Activated CD8-positive, alpha-beta T cell treated with anti-CD3 and anti-CD28 coated beads for 36 hours (primary cell): Measurements from ENCODE around the gene USP35. TPM values are rescaled to one million over a fixed set of nuclear protein-coding genes. Genes with fewer than 3 reads are reported as not detected.

Experiments used
- ATAC-seq: fragments of 200-7000 bp; cut with Tn5 transposase; one replicate; pipeline ENCODE4 v1.10.0; 2021; ENCODE audit warnings: mild to moderate bottlenecking, moderate library complexity
- CTCF ChIA-PET: fragments of 350-600 bp; sonication (Branson Sonifier 250); formaldehyde crosslinking; loops from one replicate; lab custom pipeline; 2021; ENCODE audit warnings: antibody characterized with exemption; lab: Charles Lee
- POLR2A ChIA-PET: fragments of 350-600 bp; sonication (Branson Sonifier 250); formaldehyde crosslinking; loops from one replicate; lab custom pipeline; 2021; ENCODE audit warnings: antibody characterized with exemption; lab: Charles Lee
- DNase-seq: peaks from one replicate; pipeline ENCODE4 v3.0.0-alpha.2; 2020
- H3K27ac Mint-ChIP-seq: one replicate; pipeline ENCODE4 v1.8.0; 2021; ENCODE audit warnings: mild to moderate bottlenecking, mixed read lengths
- H3K27me3 Mint-ChIP-seq: one replicate; pipeline ENCODE4 v1.8.0; 2021; ENCODE audit warnings: mixed read lengths
- H3K36me3 Mint-ChIP-seq: one replicate; pipeline ENCODE4 v1.8.0; 2021; ENCODE audit warnings: low read depth, mixed read lengths
- H3K4me1 Mint-ChIP-seq: one replicate; pipeline ENCODE4 v1.8.0; 2021; ENCODE audit warnings: low read depth, mixed read lengths
- H3K4me3 Mint-ChIP-seq: one replicate; pipeline ENCODE4 v1.8.0; 2021; ENCODE audit warnings: mild to moderate bottlenecking, moderate library complexity, mixed read lengths
- H3K9me3 Mint-ChIP-seq: one replicate; pipeline ENCODE4 v1.8.0; 2021; ENCODE audit warnings: mixed read lengths
- CTCF ChIP-seq: fragments of 200-600 bp; IDR thresholded peaks from one replicate; pipeline ENCODE4 v1.8.0; 2022; ENCODE audit warnings: antibody characterized with exemption, mild to moderate bottlenecking
- intact Hi-C: fragments of 100-400 bp; cut with micrococcal nuclease; formaldehyde crosslinking; loops from one replicate; pipeline ENCODE4 v1.10.0; 2022
- total RNA-seq, 2 experiments: library from RNA; stranded (reverse); gene quantifications; one replicate each; pipeline ENCODE4 v1.2.3, GENCODE V29; 2021

The USP35 gene
- total RNA-seq, 2 experiments from 2014 or later: 6.8 to 7.7 TPM

GRCh38 chr11:78200061-78200460 lies 11.3 kb downstream of the USP35 start:
- Mint-ChIP-seq H3K4me1 (peaks cover 30% of the 10 kb centered on the region), H3K4me3 (no peak overlapping the region), H3K36me3 (peaks cover 8% of the 10 kb centered on the region), H3K27me3 (no peaks in the 10 kb centered on the region), H3K9me3 (no peaks in the 10 kb centered on the region), H3K27ac (no peak overlapping the region)
- ATAC-seq (no peak), DNase-seq (no peak)
- CTCF ChIA-PET: interaction anchor here (1.9 kb wide), 1 partner anchor 365 kb away, joined by 4 read pairs; no protein-coding TSS in a partner anchor
- TF ChIP-seq CTCF: no peak
- POLR2A ChIA-PET: interaction anchor here (0.6 to 4.4 kb wide), 2 partner anchors 11 to 58 kb away, joined by 3 to 34 read pairs; partner anchors contain the start of genes KCTD21 and USP35
- intact Hi-C loops: no loop called here

- no peaks in the 10 kb centered on the region for H3K27me3 Mint-ChIP-seq
- ChIA-PET CTCF (interaction anchor here (1.9 kb wide), 1 partner anchor 364 kb away, joined by 4 read pairs; no protein-coding TSS in a partner anchor), POLR2A (interaction anchor here (0.6 to 4.4 kb wide), 2 partner anchors 11 to 58 kb away, joined by 3 to 34 read pairs; partner anchors contain the start of genes KCTD21 and USP35)
- no peak for ATAC-seq
- H3K4me1 Mint-ChIP-seq: peaks cover 30% of the 10 kb centered on the region
- H3K9me3 Mint-ChIP-seq: no peaks in the 10 kb centered on the region
- no peak for DNase-seq
- H3K27ac Mint-ChIP-seq: no peak overlapping the region
- H3K36me3 Mint-ChIP-seq: peaks cover 8% of the 10 kb centered on the region
- intact Hi-C loops: no loop called here
- no peak overlapping the region for H3K4me3 Mint-ChIP-seq
- TF ChIP-seq CTCF: no peak
Observed at GRCh38 chr11:78200553-78200952, 11.8 kb downstream of the USP35 start.

DNA sequence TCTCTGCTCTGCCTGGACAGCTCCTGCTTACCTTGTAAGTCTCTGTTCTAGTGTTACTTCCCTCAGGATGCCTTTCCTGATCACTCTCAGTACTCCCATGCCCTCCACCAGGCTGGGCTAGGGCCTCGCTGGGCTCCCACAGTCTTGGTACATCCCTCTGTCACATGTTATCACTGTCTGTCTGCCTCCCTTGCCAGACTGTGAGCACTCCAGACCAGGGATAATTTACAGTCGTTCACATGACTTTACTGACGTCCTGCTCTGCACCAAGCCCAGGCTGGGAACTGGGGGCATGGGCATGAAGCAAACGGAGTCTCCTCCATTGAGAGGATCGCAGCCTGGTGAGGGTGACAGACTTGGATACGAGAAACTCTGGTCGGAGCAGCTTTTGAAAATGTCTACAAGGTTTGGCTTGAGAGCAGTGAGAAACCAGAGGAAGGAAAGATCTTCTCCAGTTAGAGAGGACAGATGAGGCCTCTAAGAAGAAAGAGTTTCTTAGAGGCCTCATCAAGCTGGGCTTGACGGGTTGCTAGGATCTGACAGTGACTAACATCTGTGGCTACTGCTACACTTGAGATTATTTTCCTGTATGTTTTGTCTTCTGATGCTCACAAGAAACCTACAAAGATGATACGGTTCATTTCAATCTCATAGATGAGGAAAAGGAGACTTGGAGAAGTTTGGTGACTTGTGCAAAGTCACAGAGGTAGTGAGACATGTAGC lies 12.5 kb downstream of the USP35 start:
- TF ChIP-seq CTCF: no peak
- ChIA-PET CTCF (interaction anchor here (1.4 to 1.9 kb wide), 3 partner anchors 220 to 364 kb away, joined by 3 to 5 read pairs (median 4); no protein-coding TSS in a partner anchor), POLR2A (interaction anchor here (4.4 kb wide), 1 partner anchor 12 kb away, joined by 34 read pairs; the partner anchor contains the start of genes KCTD21 and USP35)
- Mint-ChIP-seq H3K27ac (peak overlapping the region; percentile 75), H3K27me3 (no peaks in the 10 kb centered on the region), H3K4me1 (peaks cover 30% of the 10 kb centered on the region), H3K36me3 (peaks cover 8% of the 10 kb centered on the region), H3K9me3 (no peaks in the 10 kb centered on the region), H3K4me3 (no peak overlapping the region)
- DNase-seq (no peak), ATAC-seq (no peak)
- intact Hi-C loops: no loop called here

- ATAC-seq (peak; percentile 90), DNase-seq (peak; percentile 61)
- no peaks in the 10 kb centered on the region for H3K9me3 Mint-ChIP-seq
- peak overlapping the region; percentile 48 for H3K4me3 Mint-ChIP-seq
- H3K27ac Mint-ChIP-seq: peak overlapping the region; percentile 87
- ChIA-PET POLR2A (interaction anchor here (0.7 to 4.4 kb wide), 6 partner anchors 8 to 123 kb away, joined by 3 to 34 read pairs (median 4); partner anchors contain the start of genes KCTD21, NDUFC2 and USP35), CTCF (interaction anchor here (1.2 to 1.7 kb wide), 4 partner anchors 9 to 361 kb away, joined by 3 to 6 read pairs (median 5); partner anchors contain the start of genes ALG8 and GAB2)
- no peak for TF ChIP-seq CTCF
- intact Hi-C loops: loop anchor here (2.0 kb wide), 1 partner anchor 124 kb away; the partner anchor contains the start of gene NDUFC2
- H3K27me3 Mint-ChIP-seq: no peaks in the 10 kb centered on the region
- peaks cover 6% of the 10 kb centered on the region for H3K36me3 Mint-ChIP-seq
- H3K4me1 Mint-ChIP-seq: peaks cover 30% of the 10 kb centered on the region
Observed at GRCh38 chr11:78202733-78203167, 14.0 kb downstream of the USP35 start.
